Measurements from ENCODE around the gene MAGEA11. TPM values are rescaled to one million over a fixed set of nuclear protein-coding genes. Genes with fewer than 3 reads are reported as not detected.

The MAGEA11 gene
- total and polyA plus RNA-seq, 7 donors = not detected

GRCh38 chrX:149682956-149683947, 28.6 kb upstream of the MAGEA11 start:
- H3K27me3 ChIP-seq (ENCODE audit: insufficient read depth in 3 of 3, low read length in 2 of 3) = no peaks in the 10 kb centered on the region
- 50 to 65% (median 58%) methylated on average over 9 of the region's 9 CpGs for WGBS, 3 donors
- TF ChIP-seq CTCF (IDR thresholded peaks at IDR 0.05) = no peak
- ATAC-seq (no peak), DNase-seq (no peak)
- no peak overlapping the region for H3K4me3 ChIP-seq
- no peaks in the 10 kb centered on the region for H3K4me1 ChIP-seq
- H3K9me3 ChIP-seq = no peaks in the 10 kb centered on the region
- intact Hi-C loops (cut with DNase I) = no loop called here
- H3K36me3 ChIP-seq (ENCODE audit: insufficient read depth in 1 of 2, low read depth in 1 of 2) = no peaks in the 10 kb centered on the region
- no peak overlapping the region for H3K27ac ChIP-seq

- H3K4me1 ChIP-seq = no peaks in the 10 kb centered on the region
- 72 to 81% (median 78%) methylated on average over 6 of the region's 6 CpGs for WGBS, 3 donors
- intact Hi-C loops (cut with DNase I) = no loop called here
- no peaks in the 10 kb centered on the region for H3K9me3 ChIP-seq
- DNase-seq = no peak
- H3K4me3 ChIP-seq = no peak overlapping the region
- TF ChIP-seq CTCF (IDR thresholded peaks at IDR 0.05) = no peak
- ATAC-seq = no peak
- H3K36me3 ChIP-seq (ENCODE audit: insufficient read depth in 1 of 2, low read depth in 1 of 2) = no peaks in the 10 kb centered on the region
- H3K27ac ChIP-seq = no peak overlapping the region
- no peaks in the 10 kb centered on the region for H3K27me3 ChIP-seq (ENCODE audit: insufficient read depth in 3 of 3, low read length in 2 of 3)
Measured at GRCh38 chrX:149683966-149684730, 27.7 kb upstream of the MAGEA11 start.

GRCh38 chrX:149687991-149688390, 23.9 kb upstream of the MAGEA11 start:
- TF ChIP-seq CTCF (IDR thresholded peaks at IDR 0.05) = no peak
- H3K9me3 ChIP-seq = no peaks in the 10 kb centered on the region
- no peak overlapping the region for H3K4me3 ChIP-seq
- no peak for ATAC-seq
- H3K36me3 ChIP-seq (ENCODE audit: insufficient read depth in 1 of 2, low read depth in 1 of 2) = no peaks in the 10 kb centered on the region
- H3K27ac ChIP-seq = no peak overlapping the region
- no peaks in the 10 kb centered on the region for H3K27me3 ChIP-seq (ENCODE audit: insufficient read depth in 3 of 3, low read length in 2 of 3)
- no peak for DNase-seq
- H3K4me1 ChIP-seq = no peaks in the 10 kb centered on the region
- intact Hi-C loops (cut with DNase I) = no loop called here

- no peak overlapping the region for H3K4me3 ChIP-seq
- H3K36me3 ChIP-seq (ENCODE audit: insufficient read depth in 1 of 2, low read depth in 1 of 2) = no peaks in the 10 kb centered on the region
- no peaks in the 10 kb centered on the region for H3K9me3 ChIP-seq
- H3K4me1 ChIP-seq = no peaks in the 10 kb centered on the region
- no peak for TF ChIP-seq CTCF (IDR thresholded peaks at IDR 0.05)
- intact Hi-C loops (cut with DNase I) = no loop called here
- no peaks in the 10 kb centered on the region for H3K27me3 ChIP-seq (ENCODE audit: insufficient read depth in 3 of 3, low read length in 2 of 3)
- 81 to 89% (median 83%) methylated on average over 1 of the region's 1 CpG for WGBS, 3 donors
- no peak for ATAC-seq
- no peak for DNase-seq
- H3K27ac ChIP-seq = no peak overlapping the region
Measured at GRCh38 chrX:149688552-149688951, 23.3 kb upstream of the MAGEA11 start.

All from psoas muscle (tissue), 8 donors.